Nephron progenitor cell (in vitro differentiated cells): ENCODE measurements around the gene C1orf50.

Experiments
- DNase-seq: peaks from one replicate; pipeline ENCODE4 v3.0.0; 2021
- H3K27ac Mint-ChIP-seq: 2 replicates; pipeline ENCODE4 v1.8.0; 2021; ENCODE audit warnings: mild to moderate bottlenecking, moderate library complexity, mixed read lengths
- H3K27me3 Mint-ChIP-seq: 2 replicates; pipeline ENCODE4 v1.8.0; 2021; ENCODE audit warnings: mild to moderate bottlenecking, low read depth, mixed read lengths; ENCODE audit not compliant: poor library complexity
- H3K36me3 Mint-ChIP-seq: 2 replicates; pipeline ENCODE4 v1.8.0; 2021; ENCODE audit warnings: low read depth, mixed read lengths
- H3K4me1 Mint-ChIP-seq: 2 replicates; pipeline ENCODE4 v1.8.0; 2021; ENCODE audit warnings: mixed read lengths
- H3K4me3 Mint-ChIP-seq: 2 replicates; pipeline ENCODE4 v1.8.0; 2021; ENCODE audit warnings: mild to moderate bottlenecking, moderate library complexity, mixed read lengths
- H3K9me3 Mint-ChIP-seq: 2 replicates; pipeline ENCODE4 v1.8.0; 2021; ENCODE audit warnings: mild to moderate bottlenecking, moderate library complexity, mixed read lengths
- CTCF ChIP-seq: fragments of 200-600 bp; sonication (generic); IDR thresholded peaks from 2 replicates; pipeline ENCODE4 v1.5.0; 2021; ENCODE audit warnings: antibody characterized with exemption

Gene C1orf50

GRCh38 chr1:42735056-42735455 lies 32.0 kb upstream of the C1orf50 start:
- Mint-ChIP-seq H3K27ac (no peak overlapping the region), H3K4me1 (peaks cover 32% of the 10 kb centered on the region), H3K36me3 (no peaks in the 10 kb centered on the region), H3K4me3 (no peak overlapping the region), H3K27me3 (peaks cover 2% of the 10 kb centered on the region), H3K9me3 (no peaks in the 10 kb centered on the region)
- TF ChIP-seq CTCF, result no peak
- no peak for DNase-seq

- TF ChIP-seq CTCF, result no peak
- Mint-ChIP-seq H3K27ac (no peak overlapping the region), H3K9me3 (no peaks in the 10 kb centered on the region), H3K4me1 (peaks cover 37% of the 10 kb centered on the region), H3K4me3 (no peak overlapping the region), H3K27me3 (peaks cover 2% of the 10 kb centered on the region), H3K36me3 (no peaks in the 10 kb centered on the region)
- no peak for DNase-seq
These were observed 31.5 kb upstream of the C1orf50 start for GRCh38 chr1:42735477-42736105.

- no peak for TF ChIP-seq CTCF
- no peak for DNase-seq
- H3K27ac Mint-ChIP-seq, result no peak overlapping the region
- no peak overlapping the region for H3K4me3 Mint-ChIP-seq
- peaks cover 2% of the 10 kb centered on the region for H3K27me3 Mint-ChIP-seq
- H3K36me3 Mint-ChIP-seq, result no peaks in the 10 kb centered on the region
- peaks cover 42% of the 10 kb centered on the region for H3K4me1 Mint-ChIP-seq
- no peaks in the 10 kb centered on the region for H3K9me3 Mint-ChIP-seq
These were observed 30.9 kb upstream of the C1orf50 start for GRCh38 chr1:42736152-42736551.

- Mint-ChIP-seq H3K27ac (no peak overlapping the region), H3K9me3 (no peaks in the 10 kb centered on the region), H3K4me1 (peaks cover 48% of the 10 kb centered on the region), H3K4me3 (no peak overlapping the region), H3K36me3 (no peaks in the 10 kb centered on the region), H3K27me3 (peaks cover 2% of the 10 kb centered on the region)
- TF ChIP-seq CTCF, result no peak
- no peak for DNase-seq
These were observed 30.4 kb upstream of the C1orf50 start for GRCh38 chr1:42736571-42737200.

GRCh38 chr1:42737257-42737656 lies 29.8 kb upstream of the C1orf50 start:
- no peaks in the 10 kb centered on the region for H3K36me3 Mint-ChIP-seq
- TF ChIP-seq CTCF, result no peak
- H3K4me3 Mint-ChIP-seq, result no peak overlapping the region
- peaks cover 2% of the 10 kb centered on the region for H3K27me3 Mint-ChIP-seq
- no peak overlapping the region for H3K27ac Mint-ChIP-seq
- no peak for DNase-seq
- peaks cover 54% of the 10 kb centered on the region for H3K4me1 Mint-ChIP-seq
- H3K9me3 Mint-ChIP-seq, result no peaks in the 10 kb centered on the region
